Stromal cell of bone marrow (primary cell): ENCODE results near the gene UPF3B.
"Not testable (repeated sequence)": the region's sequence is repeated elsewhere in the genome, so short reads cannot be mapped to it uniquely, and the experiment has no call there.

ENCODE experiments used
- DNase-seq: peaks from one replicate; pipeline ENCODE4 v3.0.0-alpha.2; 2012; ENCODE audit warnings: low read depth

UPF3B gene

DNA sequence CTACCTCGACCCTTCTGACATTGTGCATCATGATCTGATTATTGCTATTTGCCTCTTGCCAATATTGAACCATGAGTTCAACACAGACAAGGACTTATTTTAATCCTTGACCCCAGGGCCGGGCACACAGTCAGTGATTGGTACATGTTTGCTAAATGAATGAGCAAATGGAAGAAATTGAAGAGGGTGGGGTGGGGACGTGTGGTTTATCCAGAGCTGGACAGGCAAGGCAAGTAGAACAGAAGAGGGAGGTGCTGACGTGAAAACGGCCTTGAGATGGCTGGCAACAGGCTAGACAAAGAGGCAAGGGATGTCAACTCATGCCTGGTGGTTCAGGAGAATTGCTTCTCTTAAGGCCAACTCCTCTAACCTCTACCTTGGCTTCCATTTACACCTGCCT, 28.5 kb downstream of the UPF3B start:
- not testable (repeated sequence) for DNase-seq

DNA sequence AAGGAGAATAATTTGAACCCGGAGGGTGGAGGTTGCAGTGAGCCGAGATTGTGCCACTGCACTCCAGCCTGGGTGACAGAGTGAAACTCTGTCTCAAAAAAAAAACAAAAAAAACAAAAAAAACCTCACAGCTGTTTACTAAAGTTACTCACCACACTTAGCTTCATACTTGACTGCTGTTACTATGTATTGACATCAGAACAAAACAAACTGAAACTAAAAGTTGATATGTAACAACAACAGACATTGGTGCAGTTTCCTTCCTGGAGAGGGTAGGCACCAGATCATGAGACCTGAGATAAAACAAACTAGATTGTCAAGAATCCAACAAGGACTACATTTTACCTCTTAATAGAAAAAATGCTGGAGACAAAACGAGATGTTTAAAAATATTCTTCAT, 31.1 kb downstream of the UPF3B start:
- not testable (repeated sequence) for DNase-seq

DNA sequence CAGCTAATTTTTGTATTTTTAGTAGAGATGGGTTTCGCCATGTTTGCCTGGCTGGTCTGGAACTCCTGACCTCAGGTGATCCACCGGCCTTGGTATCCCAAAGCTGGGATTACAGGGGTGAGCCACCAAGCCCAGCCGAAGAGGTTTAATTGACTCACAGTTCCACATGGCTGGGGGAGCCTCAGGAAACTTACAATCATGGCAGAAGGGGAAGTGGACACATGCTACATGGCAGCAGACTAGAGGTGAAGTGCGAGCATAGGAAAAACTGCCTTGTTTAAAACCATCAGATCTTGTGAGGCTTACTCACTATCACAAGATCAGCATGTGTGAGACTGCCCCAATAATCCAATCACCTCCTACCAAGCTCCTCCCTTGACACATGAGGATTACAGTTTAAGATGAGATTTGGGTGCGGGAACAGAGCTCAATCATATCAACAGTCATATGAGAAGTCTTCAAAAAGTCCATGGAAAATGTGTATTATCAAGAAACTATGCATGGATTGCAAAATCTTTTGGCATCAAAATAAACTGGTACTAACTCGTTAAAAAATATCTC, 35.6 kb downstream of the UPF3B start:
- peak; percentile 59 for DNase-seq

DNA sequence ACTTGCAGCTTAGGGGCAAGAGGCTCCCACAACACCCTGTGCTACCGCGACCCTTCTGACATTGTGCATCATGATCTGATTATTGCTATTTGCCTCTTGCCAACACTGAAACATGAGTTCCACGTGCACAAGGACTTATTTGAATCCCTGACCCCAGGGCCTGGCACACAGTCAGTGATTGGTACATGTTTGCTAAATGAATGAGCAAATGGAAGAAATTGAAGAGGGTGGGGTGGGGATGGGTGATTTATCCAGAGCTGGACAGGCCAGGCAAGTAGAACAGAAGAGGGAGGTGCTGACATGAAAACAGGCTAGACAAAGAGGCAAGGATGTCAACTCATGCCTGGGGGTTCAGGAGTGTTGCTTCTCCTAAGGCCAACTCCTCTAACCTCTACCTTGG, 36.5 kb downstream of the UPF3B start:
- no peak for DNase-seq

DNA sequence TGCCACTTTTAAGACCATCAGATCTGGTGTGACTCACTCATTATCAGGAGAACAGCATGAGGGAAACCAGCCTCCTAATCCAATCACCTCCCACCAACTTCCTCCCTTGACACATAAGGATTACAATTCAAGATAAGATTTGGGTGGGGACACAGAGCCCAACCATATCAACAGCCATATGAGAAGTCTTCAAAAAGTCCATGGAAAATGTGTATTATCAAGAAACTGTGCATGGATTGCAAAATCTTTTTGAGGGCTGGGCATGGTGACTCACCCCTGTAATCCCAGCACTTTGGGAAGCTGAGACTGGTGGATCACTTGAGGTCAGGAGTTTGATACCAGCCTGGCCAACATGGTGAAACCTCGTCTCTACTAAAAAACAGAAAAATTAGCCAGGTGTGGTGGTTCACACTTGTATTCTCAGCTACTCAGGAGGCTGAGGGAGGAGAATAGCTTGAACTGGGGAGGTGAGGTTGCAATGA, 43.5 kb downstream of the UPF3B start:
- DNase-seq = no peak

DNA sequence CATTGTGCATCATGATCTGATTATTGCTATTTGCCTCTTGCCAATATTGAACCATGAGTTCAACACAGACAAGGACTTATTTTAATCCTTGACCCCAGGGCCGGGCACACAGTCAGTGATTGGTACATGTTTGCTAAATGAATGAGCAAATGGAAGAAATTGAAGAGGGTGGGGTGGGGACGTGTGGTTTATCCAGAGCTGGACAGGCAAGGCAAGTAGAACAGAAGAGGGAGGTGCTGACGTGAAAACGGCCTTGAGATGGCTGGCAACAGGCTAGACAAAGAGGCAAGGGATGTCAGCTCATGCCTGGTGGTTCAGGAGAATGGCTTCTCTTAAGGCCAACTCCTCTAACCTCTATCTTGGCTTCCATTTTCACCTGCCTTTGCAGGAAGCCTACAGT, 44.3 kb downstream of the UPF3B start:
- DNase-seq = not testable (repeated sequence)

DNA sequence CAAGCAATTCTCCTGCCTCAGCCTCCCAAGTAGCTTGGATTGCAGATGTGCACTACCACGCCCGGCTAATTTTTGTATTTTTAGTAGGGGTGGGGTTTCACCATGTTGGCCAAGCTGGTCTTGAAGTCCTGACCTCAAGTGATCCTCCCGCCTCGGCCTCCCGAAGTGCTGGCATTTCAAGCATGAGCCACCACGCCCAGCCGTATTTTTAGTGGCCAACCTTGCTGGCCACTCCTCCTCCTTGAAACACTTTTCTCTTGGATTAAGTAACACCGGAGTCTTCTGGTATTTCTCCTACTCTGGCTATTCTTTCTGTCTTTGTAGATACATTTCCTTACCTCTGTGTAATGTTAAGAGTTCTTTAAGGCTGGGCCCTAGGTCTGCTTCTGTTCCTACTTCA, 50.2 kb downstream of the UPF3B start:
- DNase-seq = no peak

DNA sequence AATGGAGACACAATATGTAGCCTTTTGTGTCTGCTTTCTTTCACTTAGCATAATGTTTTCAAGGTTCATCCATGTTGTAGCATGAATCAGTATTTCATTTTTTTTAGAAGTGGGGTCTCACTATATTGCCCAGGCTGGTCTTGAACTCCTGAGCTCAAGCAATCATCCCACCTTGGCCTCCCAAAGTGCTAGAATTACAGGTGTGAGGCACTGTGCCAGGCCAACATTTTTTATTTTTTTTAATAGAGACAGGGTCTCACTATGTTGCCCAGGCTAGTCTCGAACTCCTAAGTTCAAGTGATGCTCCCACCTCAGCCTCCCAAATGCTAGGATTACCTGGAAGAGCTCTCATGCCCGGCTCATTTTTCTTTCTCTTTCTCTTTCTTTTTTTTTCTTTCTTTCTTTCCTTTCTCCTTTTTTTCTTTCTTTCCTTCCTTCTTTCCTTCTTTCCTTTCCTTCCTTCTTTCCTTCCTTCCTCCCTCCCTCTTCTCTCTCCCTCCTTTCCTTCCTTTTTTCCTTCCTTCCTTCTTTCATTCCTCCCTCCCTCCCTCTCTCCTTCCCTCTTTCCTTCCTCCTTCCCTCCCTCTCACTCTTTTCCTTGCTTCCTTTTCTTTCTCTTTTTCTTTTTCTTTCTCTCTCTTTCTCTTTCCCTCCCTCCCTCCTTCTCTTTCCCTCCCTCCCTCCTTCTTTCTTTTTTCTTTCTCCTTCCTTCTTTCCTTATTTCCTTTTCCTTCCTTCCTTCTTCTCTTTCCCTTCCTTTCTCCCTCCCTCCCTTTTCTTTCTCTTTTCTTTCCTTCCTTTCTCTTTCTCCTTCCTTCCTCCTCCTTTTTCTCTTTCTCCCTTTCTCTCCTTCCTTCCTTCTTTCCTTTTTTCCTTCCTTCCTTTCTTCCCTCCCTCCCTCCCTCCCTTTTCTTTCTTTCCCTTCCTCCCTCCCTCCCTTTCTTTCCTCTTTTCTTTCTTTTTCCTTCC, 51.2 kb downstream of the UPF3B start:
- DNase-seq = no peak

DNA sequence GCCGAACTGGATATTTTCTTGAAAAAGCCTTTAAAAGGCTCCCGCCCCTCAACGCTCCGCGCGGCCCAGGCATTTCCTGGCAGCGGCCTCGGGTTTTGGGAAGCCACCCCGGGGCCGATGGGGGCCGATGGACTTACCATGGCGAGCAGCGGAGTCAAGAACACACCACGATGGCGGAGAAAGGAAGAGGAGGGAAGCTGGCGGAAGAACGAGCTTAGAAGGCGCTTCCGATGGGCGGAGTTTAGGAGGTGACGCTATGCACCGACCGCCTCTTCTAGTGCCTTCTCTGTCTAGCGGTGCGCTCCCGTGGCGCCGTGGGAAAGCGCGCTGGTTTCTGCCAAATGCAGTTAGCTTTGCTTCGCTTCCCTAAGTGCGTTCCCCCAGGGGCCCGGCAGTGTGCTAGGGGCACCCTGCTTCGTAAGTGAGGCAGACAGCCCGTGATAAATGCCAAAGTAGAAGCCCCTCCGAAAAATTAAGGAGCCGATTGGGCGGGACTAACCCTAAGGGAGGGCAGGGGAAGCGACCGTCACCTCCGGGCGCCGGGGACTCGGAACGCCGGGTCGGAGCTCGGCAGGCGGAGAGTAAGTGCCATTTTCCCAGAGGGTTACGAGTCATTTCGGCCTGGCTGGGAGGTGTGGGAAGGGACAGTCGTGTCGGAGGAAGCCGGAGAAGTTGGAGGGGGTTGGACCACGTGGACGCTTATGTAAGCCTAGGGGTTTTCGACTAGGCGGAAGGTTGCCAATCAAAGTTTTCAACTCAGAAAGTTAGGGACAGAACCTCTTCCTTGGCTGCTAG, 61.1 kb downstream of the UPF3B start, which contains the start of gene RPL39:
Gene RPL39, minus strand, starts transcription at position 194 of the 795 bp plus-strand sequence. Its CDS starts 54 bp downstream, at position 140.
- peak; percentile 80 for DNase-seq

DNA sequence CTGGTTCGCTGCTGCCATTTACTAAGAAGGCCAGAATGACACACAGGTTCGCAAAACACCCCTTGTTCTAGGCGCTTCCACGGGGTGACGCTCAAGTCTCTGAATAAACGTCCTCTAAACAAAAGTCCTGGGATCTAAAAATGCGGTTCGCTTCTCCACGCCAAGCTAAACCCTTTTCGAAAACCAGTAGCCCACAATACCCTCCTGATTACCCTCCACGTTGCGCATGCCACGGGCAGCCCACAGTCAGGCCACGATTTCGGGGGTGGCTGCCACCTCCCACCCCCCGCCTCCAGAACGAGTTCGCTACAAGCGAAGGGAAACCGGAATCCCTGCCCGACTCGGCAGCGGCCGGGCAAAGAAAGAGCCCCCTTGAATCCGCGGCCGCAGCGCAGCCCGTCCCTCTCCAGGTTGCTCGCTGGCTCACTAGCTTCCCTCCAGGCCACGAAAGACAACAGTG, 61.8 kb downstream of the UPF3B start:
- DNase-seq = no peak

DNA sequence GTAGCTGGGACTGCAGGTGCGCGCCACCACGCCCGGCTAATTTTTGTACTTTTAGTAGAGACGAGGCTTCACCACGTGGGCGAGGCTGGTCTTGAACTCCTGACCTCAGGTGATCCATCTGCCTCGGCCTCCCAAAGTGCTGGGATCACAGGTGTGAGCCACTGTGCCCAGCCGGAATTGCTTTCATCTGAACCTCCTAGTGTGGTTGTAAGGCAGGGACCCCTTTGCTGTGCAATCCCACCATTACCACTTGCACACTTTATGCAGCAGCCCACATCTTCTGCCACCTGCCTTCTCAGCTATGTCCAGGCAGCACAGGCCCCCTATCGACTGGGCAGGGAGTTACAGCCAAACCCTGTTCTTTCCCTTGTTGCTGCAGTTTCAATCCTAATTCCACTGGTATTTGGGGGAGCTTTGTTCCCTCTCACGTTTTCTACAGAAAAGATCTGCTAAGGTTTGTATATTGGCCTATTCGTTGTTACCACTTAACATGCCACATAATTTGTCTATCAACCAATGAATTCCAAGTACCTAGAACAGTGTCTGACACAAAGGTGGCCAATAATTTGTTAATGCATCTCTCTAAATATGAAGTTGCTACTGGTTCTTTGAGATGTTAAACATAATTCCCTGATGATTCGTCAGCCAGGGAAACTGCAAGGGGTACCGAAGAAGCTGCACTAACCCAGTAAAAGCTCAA, 67.9 kb downstream of the UPF3B start:
- DNase-seq = no peak
